GM18511 (cell line): Measurements from ENCODE around the gene PYCARD.
"Not testable (repeated sequence)": the region's sequence is repeated elsewhere in the genome, so short reads cannot be mapped to it uniquely, and the experiment has no call there.

Source experiments
- ATAC-seq: cut with Tn5 transposase; IDR thresholded peaks from one replicate; pipeline ENCODE4 v1.9.1; 2021; ENCODE audit warnings: mild to moderate bottlenecking, moderate library complexity; ENCODE audit not compliant: unreplicated experiment

PYCARD gene

GRCh38 chr16:31202414-31203375 is at the start of gene PYCARD:
Gene PYCARD (minus strand): TSS chr16:31202760. CDS start chr16:31202690, 70 bp downstream.
- ATAC-seq = peak; percentile 50

- ATAC-seq = no peak
Measured at GRCh38 chr16:31251435-31251834, 48.9 kb upstream of the PYCARD start.

GRCh38 chr16:31250782-31251384 is 48.3 kb upstream of the PYCARD start:
- ATAC-seq = no peak

GRCh38 chr16:31248344-31248743 is 45.8 kb upstream of the PYCARD start:
- no peak for ATAC-seq

- no peak for ATAC-seq
Measured at GRCh38 chr16:31246296-31246695, 43.7 kb upstream of the PYCARD start.

GRCh38 chr16:31245598-31245997 is 43.0 kb upstream of the PYCARD start:
- ATAC-seq = not testable (repeated sequence)

GRCh38 chr16:31243734-31244670 is 41.4 kb upstream of the PYCARD start:
- no peak for ATAC-seq

- no peak for ATAC-seq
Measured at GRCh38 chr16:31242206-31242605, 39.6 kb upstream of the PYCARD start.

- no peak for ATAC-seq
Measured at GRCh38 chr16:31238041-31238440, 35.5 kb upstream of the PYCARD start.

GRCh38 chr16:31229501-31229900 is 26.9 kb upstream of the PYCARD start:
- no peak for ATAC-seq

- no peak for ATAC-seq
Measured at GRCh38 chr16:31228206-31228605, 25.6 kb upstream of the PYCARD start.

- ATAC-seq = no peak
Measured at GRCh38 chr16:31225193-31225592, 22.6 kb upstream of the PYCARD start.

- no peak for ATAC-seq
Measured at GRCh38 chr16:31224092-31224955, 21.8 kb upstream of the PYCARD start.

GRCh38 chr16:31223044-31223443 is 20.5 kb upstream of the PYCARD start:
- ATAC-seq = no peak

- ATAC-seq = no peak
Measured at GRCh38 chr16:31221357-31222160, 19.0 kb upstream of the PYCARD start.

GRCh38 chr16:31219154-31219741 is 16.7 kb upstream of the PYCARD start:
- ATAC-seq = no peak

GRCh38 chr16:31217136-31217530 is 14.6 kb upstream of the PYCARD start:
- no peak for ATAC-seq

GRCh38 chr16:31216422-31217135 is 14.0 kb upstream of the PYCARD start, which contains the start of gene PYDC1:
Gene PYDC1 (minus strand): TSS chr16:31217135. CDS start chr16:31217028, 107 bp downstream.
- no peak for ATAC-seq
